ENCODE results near the gene AGAP2. TPM values are rescaled to one million over a fixed set of nuclear protein-coding genes. Genes with fewer than 3 reads are reported as not detected.

AGAP2 gene
- total RNA-seq, 1 donor from 2014 or later = 2.1 TPM

DNA sequence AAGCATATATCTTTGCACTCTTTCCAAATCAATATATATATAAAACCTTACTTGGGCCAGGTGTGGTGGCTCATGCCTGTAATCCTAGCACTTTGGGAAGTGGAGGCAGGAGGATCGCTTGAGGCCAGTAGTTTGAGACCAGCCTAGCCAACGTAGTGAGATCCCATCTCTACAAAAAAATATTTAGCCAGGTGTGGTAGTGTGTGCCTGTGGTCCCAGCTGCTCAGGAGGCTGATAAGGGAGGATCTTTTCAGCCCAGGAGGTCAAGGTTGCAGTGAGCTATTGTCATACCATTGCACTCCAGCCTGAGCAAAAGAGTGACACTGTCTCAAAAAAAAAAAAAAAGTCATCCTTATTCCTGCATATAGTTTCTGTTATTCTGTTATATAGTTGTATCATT is 30.2 kb downstream of the AGAP2 start:
- peaks cover 0 to 15% (median 10%) of the 10 kb centered on the region in 3 donors for H3K36me3 ChIP-seq (ENCODE audit: control insufficient read depth in 3 of 3, insufficient read depth in 3 of 3, low read length in 3 of 3)
- no peaks in the 10 kb centered on the region for H3K9me3 ChIP-seq (ENCODE audit: control insufficient read depth in 3 of 3, low read length in 3 of 3)
- H3K9ac ChIP-seq (ENCODE audit: low read depth in 1 of 3, low read length in 3 of 3) = no peak overlapping the region
- no peaks in the 10 kb centered on the region for H3K27me3 ChIP-seq (ENCODE audit: control insufficient read depth in 3 of 3, insufficient read depth in 3 of 3, low read length in 3 of 3)
- H3K4me1 ChIP-seq (ENCODE audit: control insufficient read depth in 3 of 3, insufficient read depth in 3 of 3, low read length in 3 of 3) = no peaks in the 10 kb centered on the region
- no peak overlapping the region for H3K4me3 ChIP-seq (ENCODE audit: low read length in 3 of 3)
- H3K27ac ChIP-seq (ENCODE audit: low read depth, low read length) = no peak overlapping the region

- no peak overlapping the region for H3K9ac ChIP-seq (ENCODE audit: low read depth in 1 of 3, low read length in 3 of 3)
- H3K27ac ChIP-seq (ENCODE audit: low read depth, low read length) = no peak overlapping the region
- no peaks in the 10 kb centered on the region for H3K4me1 ChIP-seq (ENCODE audit: control insufficient read depth in 3 of 3, insufficient read depth in 3 of 3, low read length in 3 of 3)
- peaks cover 0 to 19% (median 16%) of the 10 kb centered on the region in 3 donors for H3K36me3 ChIP-seq (ENCODE audit: control insufficient read depth in 3 of 3, insufficient read depth in 3 of 3, low read length in 3 of 3)
- H3K27me3 ChIP-seq (ENCODE audit: control insufficient read depth in 3 of 3, insufficient read depth in 3 of 3, low read length in 3 of 3) = no peaks in the 10 kb centered on the region
- H3K9me3 ChIP-seq (ENCODE audit: control insufficient read depth in 3 of 3, low read length in 3 of 3) = no peaks in the 10 kb centered on the region
- no peak overlapping the region for H3K4me3 ChIP-seq (ENCODE audit: low read length in 3 of 3)
Measured at GRCh38 chr12:57707250-57707649, 31.3 kb downstream of the AGAP2 start.

GRCh38 chr12:57700317-57700716 is 38.2 kb downstream of the AGAP2 start:
- Histone ChIP-seq H3K27me3 (ENCODE audit: control insufficient read depth in 3 of 3, insufficient read depth in 3 of 3, low read length in 3 of 3) (no peaks in the 10 kb centered on the region), H3K4me3 (ENCODE audit: low read length in 3 of 3) (no peak overlapping the region), H3K36me3 (ENCODE audit: control insufficient read depth in 3 of 3, insufficient read depth in 3 of 3, low read length in 3 of 3) (peaks cover 16 to 54% (median 44%) of the 10 kb centered on the region in 3 donors), H3K9me3 (ENCODE audit: control insufficient read depth in 3 of 3, low read length in 3 of 3) (no peaks in the 10 kb centered on the region), H3K4me1 (ENCODE audit: control insufficient read depth in 3 of 3, insufficient read depth in 3 of 3, low read length in 3 of 3) (no peaks in the 10 kb centered on the region), H3K9ac (ENCODE audit: low read depth in 1 of 3, low read length in 3 of 3) (no peak overlapping the region), H3K27ac (ENCODE audit: low read depth, low read length) (no peak overlapping the region)

GRCh38 chr12:57698414-57698813 is 40.1 kb downstream of the AGAP2 start:
- H3K27me3 ChIP-seq (ENCODE audit: control insufficient read depth in 3 of 3, insufficient read depth in 3 of 3, low read length in 3 of 3) = no peaks in the 10 kb centered on the region
- H3K9ac ChIP-seq (ENCODE audit: low read depth in 1 of 3, low read length in 3 of 3) = no peak overlapping the region
- H3K36me3 ChIP-seq (ENCODE audit: control insufficient read depth in 3 of 3, insufficient read depth in 3 of 3, low read length in 3 of 3) = peaks cover 18 to 48% (median 36%) of the 10 kb centered on the region in 3 donors
- peaks cover 7 to 12% (median 10%) of the 10 kb centered on the region in 3 donors for H3K4me1 ChIP-seq (ENCODE audit: control insufficient read depth in 3 of 3, insufficient read depth in 3 of 3, low read length in 3 of 3)
- H3K9me3 ChIP-seq (ENCODE audit: control insufficient read depth in 3 of 3, low read length in 3 of 3) = no peaks in the 10 kb centered on the region
- H3K4me3 ChIP-seq (ENCODE audit: low read length in 3 of 3) = no peak overlapping the region
- H3K27ac ChIP-seq (ENCODE audit: low read depth, low read length) = no peak overlapping the region

DNA sequence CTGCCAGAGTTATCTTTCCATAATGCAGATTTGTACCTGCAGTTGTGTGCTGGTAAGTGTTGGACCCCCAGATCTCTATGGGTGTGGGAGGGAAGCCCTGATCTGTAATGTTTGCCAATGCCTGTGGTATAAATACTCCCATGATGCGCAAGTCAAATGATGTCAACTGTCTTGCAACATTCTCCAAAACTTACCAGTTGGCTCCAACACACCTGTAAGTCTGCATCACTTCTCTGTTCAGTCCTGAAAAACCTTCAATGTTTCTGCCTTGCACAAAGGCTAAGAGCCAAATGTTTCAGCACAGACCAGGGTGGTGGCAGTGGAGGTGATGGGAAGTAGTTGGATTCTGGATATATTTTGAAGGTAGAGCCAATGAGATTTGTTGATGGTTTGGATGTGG is 41.5 kb downstream of the AGAP2 start:
- H3K9ac ChIP-seq (ENCODE audit: low read depth in 1 of 3, low read length in 3 of 3) = no peak overlapping the region
- H3K4me3 ChIP-seq (ENCODE audit: low read length in 3 of 3) = no peak overlapping the region
- no peaks in the 10 kb centered on the region for H3K9me3 ChIP-seq (ENCODE audit: control insufficient read depth in 3 of 3, low read length in 3 of 3)
- H3K27me3 ChIP-seq (ENCODE audit: control insufficient read depth in 3 of 3, insufficient read depth in 3 of 3, low read length in 3 of 3) = no peaks in the 10 kb centered on the region
- peaks cover 10 to 12% (median 11%) of the 10 kb centered on the region in 3 donors for H3K4me1 ChIP-seq (ENCODE audit: control insufficient read depth in 3 of 3, insufficient read depth in 3 of 3, low read length in 3 of 3)
- H3K27ac ChIP-seq (ENCODE audit: low read depth, low read length) = no peak overlapping the region
- H3K36me3 ChIP-seq (ENCODE audit: control insufficient read depth in 3 of 3, insufficient read depth in 3 of 3, low read length in 3 of 3) = peaks cover 18 to 36% (median 33%) of the 10 kb centered on the region in 3 donors

DNA sequence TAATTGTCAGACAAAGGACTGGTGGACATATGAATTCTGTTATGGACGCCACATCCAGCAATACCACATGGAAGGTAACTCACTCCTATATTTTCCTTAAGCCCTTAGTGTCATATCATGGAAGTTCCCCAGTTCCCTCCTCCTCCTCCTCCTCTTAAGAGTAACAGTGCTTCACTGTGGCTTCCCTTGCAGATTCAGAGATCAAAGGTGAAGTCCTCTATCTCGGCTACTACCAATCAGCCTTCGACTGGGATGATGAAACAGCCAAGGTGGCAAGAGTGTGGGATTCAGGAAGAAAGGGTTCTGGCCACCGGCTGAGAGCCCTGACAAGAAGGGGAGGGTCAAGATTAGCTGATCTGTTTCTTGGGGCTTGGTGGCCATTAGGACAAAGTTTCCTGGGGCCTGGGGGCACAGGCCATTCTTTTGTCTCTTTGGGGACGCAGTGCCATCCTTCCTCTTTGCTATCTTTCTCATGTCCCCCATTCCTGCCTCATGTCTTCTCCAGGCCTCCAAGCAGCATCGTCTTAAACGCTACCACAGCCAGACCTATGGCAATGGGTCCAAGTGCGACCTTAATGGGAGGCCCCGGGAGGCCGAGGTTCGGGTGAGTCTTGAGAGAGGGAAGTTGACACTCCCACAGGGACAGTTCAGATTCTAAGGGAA is 42.6 kb downstream of the AGAP2 start:
- Histone ChIP-seq H3K4me3 (ENCODE audit: low read length in 3 of 3) (no peak overlapping the region), H3K27ac (ENCODE audit: low read depth, low read length) (no peak overlapping the region), H3K4me1 (ENCODE audit: control insufficient read depth in 3 of 3, insufficient read depth in 3 of 3, low read length in 3 of 3) (peaks cover 10 to 12% (median 11%) of the 10 kb centered on the region in 3 donors), H3K36me3 (ENCODE audit: control insufficient read depth in 3 of 3, insufficient read depth in 3 of 3, low read length in 3 of 3) (peaks cover 18 to 33% (median 33%) of the 10 kb centered on the region in 3 donors), H3K9ac (ENCODE audit: low read depth in 1 of 3, low read length in 3 of 3) (no peak overlapping the region), H3K9me3 (ENCODE audit: control insufficient read depth in 3 of 3, low read length in 3 of 3) (no peaks in the 10 kb centered on the region), H3K27me3 (ENCODE audit: control insufficient read depth in 3 of 3, insufficient read depth in 3 of 3, low read length in 3 of 3) (no peaks in the 10 kb centered on the region)

- Histone ChIP-seq H3K9ac (ENCODE audit: low read depth in 1 of 3, low read length in 3 of 3) (peak overlapping the region; percentile 89 to 97 (median 97)), H3K9me3 (ENCODE audit: control insufficient read depth in 3 of 3, low read length in 3 of 3) (no peaks in the 10 kb centered on the region), H3K27me3 (ENCODE audit: control insufficient read depth in 3 of 3, insufficient read depth in 3 of 3, low read length in 3 of 3) (no peaks in the 10 kb centered on the region), H3K4me3 (ENCODE audit: low read length in 3 of 3) (peak overlapping the region; percentile 94 to 100 (median 99)), H3K27ac (ENCODE audit: low read depth, low read length) (peak overlapping the region; percentile 74), H3K36me3 (ENCODE audit: control insufficient read depth in 3 of 3, insufficient read depth in 3 of 3, low read length in 3 of 3) (peaks cover 18 to 33% (median 28%) of the 10 kb centered on the region in 3 donors), H3K4me1 (ENCODE audit: control insufficient read depth in 3 of 3, insufficient read depth in 3 of 3, low read length in 3 of 3) (peaks cover 10 to 12% (median 11%) of the 10 kb centered on the region in 3 donors)
Measured at GRCh38 chr12:57694459-57695019, 44.0 kb downstream of the AGAP2 start.

GRCh38 chr12:57693659-57694458 is 44.7 kb downstream of the AGAP2 start, which contains the start of gene OS9:
OS9 (plus strand) TSS chr12:57694132; CDS start chr12:57694162, 30 bp downstream.
- Histone ChIP-seq H3K9ac (ENCODE audit: low read depth in 1 of 3, low read length in 3 of 3) (peak within 1 kb of the TSS; percentile 89 to 97 (median 97)), H3K27me3 (ENCODE audit: control insufficient read depth in 3 of 3, insufficient read depth in 3 of 3, low read length in 3 of 3) (no peaks in the 10 kb centered on the region), H3K36me3 (ENCODE audit: control insufficient read depth in 3 of 3, insufficient read depth in 3 of 3, low read length in 3 of 3) (peaks cover 18 to 29% (median 24%) of the 10 kb centered on the region in 3 donors), H3K9me3 (ENCODE audit: control insufficient read depth in 3 of 3, low read length in 3 of 3) (no peaks in the 10 kb centered on the region), H3K4me3 (ENCODE audit: low read length in 3 of 3) (peak within 1 kb of the TSS; percentile 94 to 100 (median 99)), H3K27ac (ENCODE audit: low read depth, low read length) (peak within 1 kb of the TSS; percentile 74), H3K4me1 (ENCODE audit: control insufficient read depth in 3 of 3, insufficient read depth in 3 of 3, low read length in 3 of 3) (peaks cover 10 to 12% (median 11%) of the 10 kb centered on the region in 3 donors)

DNA sequence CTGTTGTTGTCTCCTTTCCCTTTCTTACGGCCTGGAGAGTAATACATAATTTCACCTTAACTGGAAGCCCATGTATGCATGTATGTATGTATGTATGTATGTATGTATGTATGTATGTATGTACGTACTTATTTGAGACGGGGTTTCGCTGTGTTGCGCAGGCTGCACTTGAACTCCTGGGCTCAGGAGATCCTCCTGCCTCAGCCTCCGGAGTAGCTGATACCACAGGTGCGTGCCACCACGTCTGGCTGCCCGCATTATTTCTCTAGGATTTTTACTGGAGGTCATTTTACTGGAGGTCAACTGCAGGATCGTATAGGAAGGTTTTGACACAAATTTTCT is 45.3 kb downstream of the AGAP2 start:
- H3K36me3 ChIP-seq (ENCODE audit: control insufficient read depth in 3 of 3, insufficient read depth in 3 of 3, low read length in 3 of 3) = peaks cover 17 to 26% (median 23%) of the 10 kb centered on the region in 3 donors
- H3K9me3 ChIP-seq (ENCODE audit: control insufficient read depth in 3 of 3, low read length in 3 of 3) = no peaks in the 10 kb centered on the region
- H3K4me1 ChIP-seq (ENCODE audit: control insufficient read depth in 3 of 3, insufficient read depth in 3 of 3, low read length in 3 of 3) = peaks cover 10 to 12% (median 11%) of the 10 kb centered on the region in 3 donors
- peak overlapping the region; percentile 37 to 100 (median 94) for H3K4me3 ChIP-seq (ENCODE audit: low read length in 3 of 3)
- no peaks in the 10 kb centered on the region for H3K27me3 ChIP-seq (ENCODE audit: control insufficient read depth in 3 of 3, insufficient read depth in 3 of 3, low read length in 3 of 3)
- H3K27ac ChIP-seq (ENCODE audit: low read depth, low read length) = no peak overlapping the region
- H3K9ac ChIP-seq (ENCODE audit: low read depth in 1 of 3, low read length in 3 of 3) = peak overlapping the region in 2 of 3 donors; percentile 8 to 42
